HepG2 (cell line): Measurements from ENCODE around the gene CKS2. TPM values are rescaled to one million over a fixed set of nuclear protein-coding genes. Genes with fewer than 3 reads are reported as not detected.
A peak's percentile ranks its signal among the peaks of the same experiment; 100 is the strongest.

ENCODE experiments used
- AKAP8 ChIP-seq: sonication (generic); formaldehyde crosslinking; IDR thresholded peaks from 2 replicates; pipeline ENCODE4 v1.5.1; 2020; ENCODE audit warnings: mild to moderate bottlenecking, missing genetic modification reagents
- ATF7-NPFF ChIP-seq: sonication (generic); formaldehyde crosslinking; IDR thresholded peaks from 2 replicates; pipeline ENCODE4 v1.8.1; 2023; ENCODE audit warnings: mild to moderate bottlenecking, low read depth, missing genetic modification reagents, moderate library complexity
- FOXA3 ChIP-seq: IDR thresholded peaks from 2 replicates; pipeline ENCODE4 v1.6.1; 2016; ENCODE audit warnings: missing genetic modification reagents, missing compliant biosample characterization
- HOXA3 ChIP-seq: sonication (generic); formaldehyde crosslinking; IDR thresholded peaks from 2 replicates; pipeline ENCODE4 v1.5.0; 2020; ENCODE audit warnings: missing genetic modification reagents
- NPAS2 ChIP-seq: sonication (generic); formaldehyde crosslinking; IDR thresholded peaks from 2 replicates; pipeline ENCODE4 v1.8.0; 2022; ENCODE audit warnings: mild to moderate bottlenecking, missing genetic modification reagents, borderline replicate concordance
- SALL1 ChIP-seq: sonication (generic); formaldehyde crosslinking; IDR thresholded peaks from 2 replicates; pipeline ENCODE4 v1.8.0; 2022; ENCODE audit warnings: mild to moderate bottlenecking, missing genetic modification reagents
- SP1 ChIP-seq, 2 experiments: fragments of 450-650 bp in 1 of 2; sonication (generic) in 1 of 2; formaldehyde crosslinking in 1 of 2; IDR thresholded peaks; 2 replicates each; pipeline versions ENCODE4 v1.4.0 to v1.6.1; 2016 to 2020; ENCODE audit warnings: missing genetic modification reagents in 1 of 2
- TBP ChIP-seq: sonication (generic); formaldehyde crosslinking; IDR thresholded peaks from 2 replicates; pipeline ENCODE4 v1.5.0; 2020; ENCODE audit warnings: missing genetic modification reagents
- U2AF2 ChIP-seq: fragments of 200-400 bp; formaldehyde crosslinking; IDR thresholded peaks from 2 replicates; pipeline ENCODE4 v1.6.1; 2017; ENCODE audit warnings: low read depth, mild to moderate bottlenecking, low read length
- YY1 ChIP-seq: IDR thresholded peaks from 2 replicates; pipeline ENCODE4 v1.6.1; 2011; ENCODE audit warnings: low read length, low read depth, moderate library complexity, mild to moderate bottlenecking; ENCODE audit not compliant: insufficient read depth, insufficient replicate concordance
- ZFX ChIP-seq: sonication (generic); formaldehyde crosslinking; IDR thresholded peaks from 2 replicates; pipeline ENCODE4 v1.4.0; 2020; ENCODE audit warnings: mild to moderate bottlenecking, low read depth, missing genetic modification reagents, moderate library complexity
- ZIK1 ChIP-seq: sonication (generic); formaldehyde crosslinking; IDR thresholded peaks from 2 replicates; pipeline ENCODE4 v1.5.0; 2020; ENCODE audit warnings: mild to moderate bottlenecking, low read depth, missing genetic modification reagents, borderline replicate concordance
- ZMAT5 ChIP-seq: sonication (generic); formaldehyde crosslinking; IDR thresholded peaks from 2 replicates; pipeline ENCODE4 v1.5.0; 2020; ENCODE audit warnings: mild to moderate bottlenecking, low read depth, missing genetic modification reagents, borderline replicate concordance
- ZNF703 ChIP-seq: sonication (generic); formaldehyde crosslinking; IDR thresholded peaks from 2 replicates; pipeline ENCODE4 v1.5.1; 2020; ENCODE audit warnings: missing genetic modification reagents, mild to moderate bottlenecking, moderate library complexity, borderline replicate concordance
- ZNF75D ChIP-seq: sonication (generic); formaldehyde crosslinking; IDR thresholded peaks from 2 replicates; pipeline ENCODE4 v1.8.1; 2023; ENCODE audit warnings: missing genetic modification reagents, mild to moderate bottlenecking, borderline replicate concordance
- ZNF839 ChIP-seq: sonication (generic); formaldehyde crosslinking; IDR thresholded peaks from 2 replicates; pipeline ENCODE4 v1.4.0; 2020; ENCODE audit warnings: missing genetic modification reagents, mild to moderate bottlenecking, borderline replicate concordance
- polyA plus RNA-seq, 8 experiments: library from polyadenylated mRNA; depleted of rRNA in 3 of 8; stranded (reverse) in 7 of 8; unstranded in 1 of 8; fragments of >200 nt; fragmentation: Illumina TruSeq in 4 of 8; extraction: Trizol in 4 of 8; gene quantifications; 2 replicates each; pipeline versions ENCODE4 v1.2.1 to v1.2.3, GENCODE V29; 2011 to 2016; ENCODE audit warnings: low read depth in 4 of 8, missing spikeins in 1 of 8, mixed read lengths in 1 of 8; ENCODE audit not compliant: insufficient read depth in 1 of 8
- total RNA-seq, 5 experiments: library from RNA; depleted of rRNA; stranded (reverse); fragments of >200 nt; fragmentation: Illumina TruSeq; extraction: Trizol; gene quantifications; 2 replicates each; pipeline ENCODE4 v1.2.3, GENCODE V29; 2016; ENCODE audit warnings: low read depth in 1 of 5
- TF ChIP-seq, protein P1 (sequence below): sonication (generic); formaldehyde crosslinking; IDR thresholded peaks from 2 replicates; pipeline ENCODE4 v1.9.0; 2021; ENCODE audit warnings: missing genetic modification reagents, borderline replicate concordance
- TF ChIP-seq, protein P2 (sequence below): sonication (generic); formaldehyde crosslinking; IDR thresholded peaks from 2 replicates; pipeline ENCODE4 v1.9.0; 2021; ENCODE audit warnings: missing genetic modification reagents, borderline replicate concordance
- TF ChIP-seq, protein P3 (sequence below): sonication (generic); formaldehyde crosslinking; IDR thresholded peaks from 2 replicates; pipeline ENCODE4 v1.5.0; 2020; ENCODE audit warnings: mild to moderate bottlenecking, missing genetic modification reagents

Gene CKS2
- total and polyA plus RNA-seq, 2 of the 13 experiments (the other 11 are each of a cell fraction or from before 2014, with no cell fraction given): 251 to 317 TPM

DNA sequence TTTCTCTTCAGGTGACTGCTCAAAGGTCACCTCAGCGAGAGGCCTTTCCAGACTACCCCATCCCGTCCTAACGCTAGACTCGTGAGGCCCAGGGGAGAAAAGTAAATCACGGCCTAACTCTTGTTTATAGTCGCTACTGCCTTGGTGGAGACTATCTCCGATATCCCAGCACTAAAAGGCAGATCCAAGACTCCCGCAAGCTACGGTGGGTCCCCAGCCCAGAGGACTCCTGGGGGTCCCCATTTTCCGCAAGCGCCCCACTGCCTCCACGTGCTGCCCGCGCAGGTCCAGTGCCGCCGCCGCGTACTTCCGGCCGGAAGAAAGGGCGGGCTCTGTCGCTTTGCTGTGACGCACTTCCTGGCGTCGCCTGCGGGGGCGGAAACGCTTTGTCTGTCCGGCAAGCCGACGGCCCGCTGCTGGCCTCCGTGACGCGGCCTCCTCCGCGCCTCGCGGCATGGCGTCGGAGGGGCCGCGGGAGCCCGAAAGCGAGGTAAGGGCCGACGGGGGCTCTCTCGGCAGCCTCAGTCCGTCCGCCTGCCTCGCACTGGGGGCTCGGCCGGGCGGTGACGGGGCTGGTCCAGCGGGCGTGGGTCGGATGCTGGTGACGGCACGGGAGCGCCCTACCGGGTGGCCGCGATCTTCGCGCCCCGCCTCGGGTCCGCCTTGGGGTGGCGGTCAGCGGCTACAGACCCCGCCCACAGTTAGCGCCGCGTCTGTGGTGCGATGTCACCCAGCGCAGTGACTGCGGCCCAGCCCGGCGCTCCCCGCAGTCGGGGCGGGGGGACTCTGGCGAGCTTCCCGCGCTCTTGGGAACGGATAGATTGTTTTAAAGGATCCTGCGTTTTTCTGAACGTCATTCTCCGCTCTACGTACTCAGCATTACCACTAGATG lies 7.4 kb downstream of the CKS2 start, which contains the start of gene SECISBP2 (continued):
- TF ChIP-seq, protein P1, sequence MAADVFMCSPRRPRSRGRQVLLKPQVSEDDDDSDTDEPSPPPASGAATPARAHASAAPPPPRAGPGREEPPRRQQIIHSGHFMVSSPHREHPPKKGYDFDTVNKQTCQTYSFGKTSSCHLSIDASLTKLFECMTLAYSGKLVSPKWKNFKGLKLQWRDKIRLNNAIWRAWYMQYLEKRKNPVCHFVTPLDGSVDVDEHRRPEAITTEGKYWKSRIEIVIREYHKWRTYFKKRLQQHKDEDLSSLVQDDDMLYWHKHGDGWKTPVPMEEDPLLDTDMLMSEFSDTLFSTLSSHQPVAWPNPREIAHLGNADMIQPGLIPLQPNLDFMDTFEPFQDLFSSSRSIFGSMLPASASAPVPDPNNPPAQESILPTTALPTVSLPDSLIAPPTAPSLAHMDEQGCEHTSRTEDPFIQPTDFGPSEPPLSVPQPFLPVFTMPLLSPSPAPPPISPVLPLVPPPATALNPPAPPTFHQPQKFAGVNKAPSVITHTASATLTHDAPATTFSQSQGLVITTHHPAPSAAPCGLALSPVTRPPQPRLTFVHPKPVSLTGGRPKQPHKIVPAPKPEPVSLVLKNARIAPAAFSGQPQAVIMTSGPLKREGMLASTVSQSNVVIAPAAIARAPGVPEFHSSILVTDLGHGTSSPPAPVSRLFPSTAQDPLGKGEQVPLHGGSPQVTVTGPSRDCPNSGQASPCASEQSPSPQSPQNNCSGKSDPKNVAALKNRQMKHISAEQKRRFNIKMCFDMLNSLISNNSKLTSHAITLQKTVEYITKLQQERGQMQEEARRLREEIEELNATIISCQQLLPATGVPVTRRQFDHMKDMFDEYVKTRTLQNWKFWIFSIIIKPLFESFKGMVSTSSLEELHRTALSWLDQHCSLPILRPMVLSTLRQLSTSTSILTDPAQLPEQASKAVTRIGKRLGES: 0 out of 2 replicates have a peak, but pooled peaks have one; percentile 17
- TF ChIP-seq, protein P2, sequence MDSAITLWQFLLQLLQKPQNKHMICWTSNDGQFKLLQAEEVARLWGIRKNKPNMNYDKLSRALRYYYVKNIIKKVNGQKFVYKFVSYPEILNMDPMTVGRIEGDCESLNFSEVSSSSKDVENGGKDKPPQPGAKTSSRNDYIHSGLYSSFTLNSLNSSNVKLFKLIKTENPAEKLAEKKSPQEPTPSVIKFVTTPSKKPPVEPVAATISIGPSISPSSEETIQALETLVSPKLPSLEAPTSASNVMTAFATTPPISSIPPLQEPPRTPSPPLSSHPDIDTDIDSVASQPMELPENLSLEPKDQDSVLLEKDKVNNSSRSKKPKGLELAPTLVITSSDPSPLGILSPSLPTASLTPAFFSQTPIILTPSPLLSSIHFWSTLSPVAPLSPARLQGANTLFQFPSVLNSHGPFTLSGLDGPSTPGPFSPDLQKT: peak; percentile 88; the same call in 1 of the 2 replicates
- TF ChIP-seq FOXA3 (peak; percentile 47), U2AF2 (no peak), ZNF839 (peak; percentile 47; the same call in 1 of the 2 replicates), ZNF75D (CRISPR knock-in tag) (no peak), SALL1 (CRISPR knock-in tag) (peak; percentile 91), YY1 (peak; percentile 71), SP1 (IDR thresholded peaks at IDR 0.05) (no peak), SP1 (CRISPR knock-in tag; IDR thresholded peaks at IDR 0.05) (peak; percentile 95), ZIK1 (CRISPR knock-in tag) (no peak), TBP (no peak), AKAP8 (peak; percentile 94; the same call in 1 of the 2 replicates), ZFX (peak; percentile 98), ZNF703 (peak; percentile 34; the same call in 1 of the 2 replicates), HOXA3 (CRISPR knock-in tag) (peak; percentile 96), ATF7-NPFF (CRISPR knock-in tag) (peak; percentile 93), NPAS2 (CRISPR knock-in tag) (no peak), ZMAT5 (CRISPR knock-in tag) (no peak)
- TF ChIP-seq, protein P3, sequence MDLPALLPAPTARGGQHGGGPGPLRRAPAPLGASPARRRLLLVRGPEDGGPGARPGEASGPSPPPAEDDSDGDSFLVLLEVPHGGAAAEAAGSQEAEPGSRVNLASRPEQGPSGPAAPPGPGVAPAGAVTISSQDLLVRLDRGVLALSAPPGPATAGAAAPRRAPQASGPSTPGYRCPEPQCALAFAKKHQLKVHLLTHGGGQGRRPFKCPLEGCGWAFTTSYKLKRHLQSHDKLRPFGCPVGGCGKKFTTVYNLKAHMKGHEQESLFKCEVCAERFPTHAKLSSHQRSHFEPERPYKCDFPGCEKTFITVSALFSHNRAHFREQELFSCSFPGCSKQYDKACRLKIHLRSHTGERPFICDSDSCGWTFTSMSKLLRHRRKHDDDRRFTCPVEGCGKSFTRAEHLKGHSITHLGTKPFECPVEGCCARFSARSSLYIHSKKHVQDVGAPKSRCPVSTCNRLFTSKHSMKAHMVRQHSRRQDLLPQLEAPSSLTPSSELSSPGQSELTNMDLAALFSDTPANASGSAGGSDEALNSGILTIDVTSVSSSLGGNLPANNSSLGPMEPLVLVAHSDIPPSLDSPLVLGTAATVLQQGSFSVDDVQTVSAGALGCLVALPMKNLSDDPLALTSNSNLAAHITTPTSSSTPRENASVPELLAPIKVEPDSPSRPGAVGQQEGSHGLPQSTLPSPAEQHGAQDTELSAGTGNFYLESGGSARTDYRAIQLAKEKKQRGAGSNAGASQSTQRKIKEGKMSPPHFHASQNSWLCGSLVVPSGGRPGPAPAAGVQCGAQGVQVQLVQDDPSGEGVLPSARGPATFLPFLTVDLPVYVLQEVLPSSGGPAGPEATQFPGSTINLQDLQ (CRISPR knock-in tag): peak; percentile 83
